DOHH2 (cell line): ENCODE results near the gene ZBTB12.
"Not testable (repeated sequence)": the region's sequence is repeated elsewhere in the genome, so short reads cannot be mapped to it uniquely, and the experiment has no call there.

Experiments
- CTCF ChIP-seq: fragments of 200-600 bp; sonication (generic); IDR thresholded peaks from one replicate; pipeline ENCODE4 v1.5.1; 2014; ENCODE audit warnings: antibody characterized with exemption, mild to moderate bottlenecking, low read depth, low read length; ENCODE audit not compliant: poor library complexity, severe bottlenecking
- EZH2phosphoT487 ChIP-seq: fragments of 200-600 bp; sonication (generic); IDR thresholded peaks from 2 replicates; pipeline ENCODE4 v1.6.1; 2017; ENCODE audit warnings: borderline replicate concordance, mild to moderate bottlenecking, antibody characterized with exemption, low read length, moderate library complexity, mixed read lengths

DNA sequence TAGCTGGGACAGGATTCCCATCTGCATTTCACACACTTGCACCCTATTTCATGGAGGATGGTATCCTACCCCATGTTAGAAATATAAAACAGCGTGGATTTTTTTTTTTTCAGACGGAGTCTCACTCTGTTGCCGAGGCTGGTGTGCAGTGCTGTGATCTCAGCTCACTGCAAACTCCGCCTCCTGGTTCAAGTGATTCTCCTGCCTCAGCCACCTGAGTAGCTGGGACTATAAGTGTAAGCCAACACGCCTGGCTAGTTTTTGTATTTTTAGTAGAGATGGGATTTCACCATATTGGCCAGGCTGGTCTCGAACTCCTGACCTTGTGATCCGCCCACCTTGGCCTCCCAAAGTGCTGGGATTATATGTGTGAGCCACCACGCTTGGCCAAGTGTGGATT is 44.1 kb downstream of the ZBTB12 start:
- TF ChIP-seq CTCF, EZH2phosphoT487: not testable (repeated sequence)
